ENCODE data around the gene SLMAP.

SLMAP gene

GRCh38 chr3:57957824-57958223 is 201.7 kb downstream of the SLMAP start:
- FAIRE-seq (no peak), DNase-seq (ENCODE audit: insufficient read length, low spot score) (no peak)
- TF ChIP-seq PAX5 (IDR thresholded peaks at IDR 0.05; ENCODE audit: insufficient read depth, low read length, severe bottlenecking) (no peak), POLR2A (IDR thresholded peaks at IDR 0.05; ENCODE audit: low read depth, low read length) (no peak), POU2F2 (IDR thresholded peaks at IDR 0.05; ENCODE audit: low read depth, low read length) (no peak)

- DNase-seq (ENCODE audit: insufficient read length, low spot score) (no peak), FAIRE-seq (peak; percentile 43)
- no peak for TF ChIP-seq POLR2AphosphoS5 (IDR thresholded peaks at IDR 0.05; ENCODE audit: low read depth, low read length)
- TF ChIP-seq POLR2A (IDR thresholded peaks at IDR 0.05; ENCODE audit: low read depth, low read length) = no peak
These were observed 202.7 kb downstream of the SLMAP start for GRCh38 chr3:57958642-57959422.

GRCh38 chr3:57959423-57960173 is 203.5 kb downstream of the SLMAP start:
- peak; percentile 57 for FAIRE-seq

GRCh38 chr3:57960174-57960505 is 204.0 kb downstream of the SLMAP start:
- no peak for DNase-seq (ENCODE audit: insufficient read length, low spot score)
- FAIRE-seq = no peak
- TF ChIP-seq POLR2AphosphoS5 (IDR thresholded peaks at IDR 0.05; ENCODE audit: low read depth, low read length) (no peak), SPI1 (IDR thresholded peaks at IDR 0.05; ENCODE audit: low read depth, low read length) (no peak), TAF1 (IDR thresholded peaks at IDR 0.05; ENCODE audit: low read depth, low read length) (no peak), POLR2A (IDR thresholded peaks at IDR 0.05; ENCODE audit: low read depth, low read length) (no peak), PAX5 (IDR thresholded peaks at IDR 0.05; ENCODE audit: insufficient read depth, low read length, severe bottlenecking) (no peak), POU2F2 (IDR thresholded peaks at IDR 0.05; ENCODE audit: low read depth, low read length) (no peak)

More at GRCh38 chr3:57959423-57960173, 203.5 kb downstream of the SLMAP start:
- TF ChIP-seq TAF1 (IDR thresholded peaks at IDR 0.05; ENCODE audit: low read depth, low read length) (no peak), SPI1 (IDR thresholded peaks at IDR 0.05; ENCODE audit: low read depth, low read length) (peak; percentile 64; the same call in 1 of the 2 replicates)
- no peak for DNase-seq (ENCODE audit: insufficient read length, low spot score)

- DNase-seq (ENCODE audit: insufficient read length, low spot score) (no peak), FAIRE-seq (no peak)
- TF ChIP-seq POU2F2 (IDR thresholded peaks at IDR 0.05; ENCODE audit: low read depth, low read length) = no peak
- no peak for TF ChIP-seq POLR2AphosphoS5 (IDR thresholded peaks at IDR 0.05; ENCODE audit: low read depth, low read length)
- no peak for TF ChIP-seq PAX5 (IDR thresholded peaks at IDR 0.05; ENCODE audit: insufficient read depth, low read length, severe bottlenecking)
- TF ChIP-seq TAF1 (IDR thresholded peaks at IDR 0.05; ENCODE audit: low read depth, low read length) = no peak
- no peak for TF ChIP-seq POLR2A (IDR thresholded peaks at IDR 0.05; ENCODE audit: low read depth, low read length)
- TF ChIP-seq SPI1 (IDR thresholded peaks at IDR 0.05; ENCODE audit: low read depth, low read length) = no peak
These were observed 205.2 kb downstream of the SLMAP start for GRCh38 chr3:57961177-57961827.

- TF ChIP-seq POU2F2 (IDR thresholded peaks at IDR 0.05; ENCODE audit: low read depth, low read length) = no peak
- TF ChIP-seq TAF1 (IDR thresholded peaks at IDR 0.05; ENCODE audit: low read depth, low read length) = no peak
- TF ChIP-seq PAX5 (IDR thresholded peaks at IDR 0.05; ENCODE audit: insufficient read depth, low read length, severe bottlenecking) = no peak
- no peak for TF ChIP-seq POLR2AphosphoS5 (IDR thresholded peaks at IDR 0.05; ENCODE audit: low read depth, low read length)
- TF ChIP-seq SPI1 (IDR thresholded peaks at IDR 0.05; ENCODE audit: low read depth, low read length) = no peak
- TF ChIP-seq POLR2A (IDR thresholded peaks at IDR 0.05; ENCODE audit: low read depth, low read length) = no peak
- DNase-seq (ENCODE audit: insufficient read length, low spot score) = no peak
- no peak for FAIRE-seq
These were observed 205.8 kb downstream of the SLMAP start for GRCh38 chr3:57961828-57962447.

GRCh38 chr3:57962448-57962834 is 206.3 kb downstream of the SLMAP start:
- DNase-seq (ENCODE audit: insufficient read length, low spot score) (no peak), FAIRE-seq (no peak)
- no peak for TF ChIP-seq TAF1 (IDR thresholded peaks at IDR 0.05; ENCODE audit: low read depth, low read length)
- TF ChIP-seq SPI1 (IDR thresholded peaks at IDR 0.05; ENCODE audit: low read depth, low read length) = no peak
- TF ChIP-seq POU2F2 (IDR thresholded peaks at IDR 0.05; ENCODE audit: low read depth, low read length) = no peak
- TF ChIP-seq POLR2A (IDR thresholded peaks at IDR 0.05; ENCODE audit: low read depth, low read length) = no peak
- TF ChIP-seq POLR2AphosphoS5 (IDR thresholded peaks at IDR 0.05; ENCODE audit: low read depth, low read length) = no peak
- no peak for TF ChIP-seq PAX5 (IDR thresholded peaks at IDR 0.05; ENCODE audit: insufficient read depth, low read length, severe bottlenecking)

- TF ChIP-seq POLR2AphosphoS5 (IDR thresholded peaks at IDR 0.05; ENCODE audit: low read depth, low read length) = no peak
- TF ChIP-seq POLR2A (IDR thresholded peaks at IDR 0.05; ENCODE audit: low read depth, low read length) = no peak
- no peak for TF ChIP-seq POU2F2 (IDR thresholded peaks at IDR 0.05; ENCODE audit: low read depth, low read length)
- no peak for TF ChIP-seq TAF1 (IDR thresholded peaks at IDR 0.05; ENCODE audit: low read depth, low read length)
- no peak for TF ChIP-seq SPI1 (IDR thresholded peaks at IDR 0.05; ENCODE audit: low read depth, low read length)
- TF ChIP-seq PAX5 (IDR thresholded peaks at IDR 0.05; ENCODE audit: insufficient read depth, low read length, severe bottlenecking) = no peak
- DNase-seq (ENCODE audit: insufficient read length, low spot score) (no peak), FAIRE-seq (no peak)
These were observed 207.8 kb downstream of the SLMAP start for GRCh38 chr3:57963811-57964346.

- no peak for FAIRE-seq
- no peak for DNase-seq (ENCODE audit: insufficient read length, low spot score)
- TF ChIP-seq POLR2AphosphoS5 (IDR thresholded peaks at IDR 0.05; ENCODE audit: low read depth, low read length) (no peak), POU2F2 (IDR thresholded peaks at IDR 0.05; ENCODE audit: low read depth, low read length) (no peak), POLR2A (IDR thresholded peaks at IDR 0.05; ENCODE audit: low read depth, low read length) (no peak), TAF1 (IDR thresholded peaks at IDR 0.05; ENCODE audit: low read depth, low read length) (no peak), PAX5 (IDR thresholded peaks at IDR 0.05; ENCODE audit: insufficient read depth, low read length, severe bottlenecking) (no peak), SPI1 (IDR thresholded peaks at IDR 0.05; ENCODE audit: low read depth, low read length) (no peak)
These were observed 210.7 kb downstream of the SLMAP start for GRCh38 chr3:57966829-57967228.
